H9 (cell line): ENCODE measurements around the gene UBE2L3. TPM values are rescaled to one million over a fixed set of nuclear protein-coding genes. Genes with fewer than 3 reads are reported as not detected.

Experiments used
- DNase-seq: peaks from one replicate; pipeline ENCODE4 v3.0.0-alpha.2; 2017
- H2AFZ ChIP-seq: one replicate; pipeline ENCODE4 v1.6.1; 2013; ENCODE audit warnings: mild to moderate bottlenecking, low read length, control low read depth, moderate library complexity
- H2AK5ac ChIP-seq: 2 replicates; pipeline ENCODE4 v1.6.1; 2013; ENCODE audit warnings: low read length, control low read depth, mixed read lengths; ENCODE audit not compliant: insufficient read length
- H2BK120ac ChIP-seq: one replicate; pipeline ENCODE4 v1.6.1; 2013; ENCODE audit warnings: low read depth, mild to moderate bottlenecking, low read length, control low read depth, inconsistent platforms; ENCODE audit not compliant: poor library complexity, severe bottlenecking
- H2BK12ac ChIP-seq: 2 replicates; pipeline ENCODE4 v1.6.1; 2013; ENCODE audit warnings: low read length, control low read depth, mixed read lengths, low read depth; ENCODE audit not compliant: insufficient read length
- H2BK15ac ChIP-seq: 2 replicates; pipeline ENCODE4 v1.6.1; 2013; ENCODE audit warnings: low read depth, low read length, control low read depth
- H2BK20ac ChIP-seq: one replicate; pipeline ENCODE4 v1.6.1; 2013; ENCODE audit warnings: low read depth, mild to moderate bottlenecking, low read length, control low read depth, inconsistent platforms; ENCODE audit not compliant: poor library complexity, severe bottlenecking
- H2BK5ac ChIP-seq: 2 replicates; pipeline ENCODE4 v1.6.1; 2013; ENCODE audit warnings: low read length, control low read depth, mixed read lengths; ENCODE audit not compliant: insufficient read length
- H3K14ac ChIP-seq: 2 replicates; pipeline ENCODE4 v1.6.1; 2013; ENCODE audit warnings: low read length, control low read depth; ENCODE audit not compliant: insufficient read depth
- H3K18ac ChIP-seq: 2 replicates; pipeline ENCODE4 v1.6.1; 2013; ENCODE audit warnings: low read depth, mild to moderate bottlenecking, mixed read lengths, low read length, control low read depth; ENCODE audit not compliant: insufficient read length
- H3K23ac ChIP-seq: 2 replicates; pipeline ENCODE4 v1.6.1; 2013; ENCODE audit warnings: low read length, control low read depth, mixed read lengths, low read depth; ENCODE audit not compliant: insufficient read length
- H3K23me2 ChIP-seq: 2 replicates; pipeline ENCODE4 v1.6.1; 2013; ENCODE audit warnings: low read depth, mild to moderate bottlenecking, mixed read lengths, low read length, control low read depth; ENCODE audit not compliant: insufficient read length, poor library complexity, severe bottlenecking
- H3K27ac ChIP-seq: 2 replicates; pipeline ENCODE4 v1.5.1; 2013; ENCODE audit warnings: low read length, control low read depth, mixed read lengths, low read depth; ENCODE audit not compliant: insufficient read length
- H3K27me3 ChIP-seq: 2 replicates; pipeline ENCODE4 v1.6.1; 2013; ENCODE audit warnings: low read length, control low read depth, inconsistent platforms; ENCODE audit not compliant: insufficient read depth
- H3K4ac ChIP-seq: 2 replicates; pipeline ENCODE4 v1.6.1; 2013; ENCODE audit warnings: low read depth, mild to moderate bottlenecking, control low read depth, inconsistent platforms, low read length, moderate library complexity
- H3K4me1 ChIP-seq: 2 replicates; pipeline ENCODE4 v1.6.1; 2013; ENCODE audit warnings: low read length, control low read depth, inconsistent platforms; ENCODE audit not compliant: insufficient read depth
- H3K4me2 ChIP-seq: 2 replicates; pipeline ENCODE4 v1.6.1; 2013; ENCODE audit warnings: low read length, control low read depth, mixed read lengths; ENCODE audit not compliant: insufficient read length, insufficient read depth
- H3K56ac ChIP-seq: 2 replicates; pipeline ENCODE4 v1.6.1; 2013; ENCODE audit warnings: low read depth, mild to moderate bottlenecking, mixed read lengths, low read length, control low read depth; ENCODE audit not compliant: insufficient read length
- H3K79me1 ChIP-seq: 2 replicates; pipeline ENCODE4 v1.6.1; 2013; ENCODE audit warnings: low read depth, mild to moderate bottlenecking, moderate library complexity, low read length, control low read depth, inconsistent platforms; ENCODE audit not compliant: insufficient read depth, poor library complexity, severe bottlenecking
- H3K79me2 ChIP-seq: 2 replicates; pipeline ENCODE4 v1.6.1; 2013; ENCODE audit warnings: low read length, control low read depth, inconsistent platforms; ENCODE audit not compliant: insufficient read depth
- H3K9ac ChIP-seq: 2 replicates; pipeline ENCODE4 v1.6.1; 2013; ENCODE audit warnings: low read length, control low read depth, mixed read lengths; ENCODE audit not compliant: insufficient read length; ENCODE audit errors: extremely low read depth
- H3K9me3 ChIP-seq: one replicate; pipeline ENCODE4 v1.6.1; 2013; ENCODE audit warnings: low read depth, low read length, inconsistent platforms; ENCODE audit not compliant: control insufficient read depth
- H3T11ph ChIP-seq: one replicate; pipeline ENCODE4 v1.6.1; 2013; ENCODE audit warnings: mild to moderate bottlenecking, low read length, control low read depth, inconsistent platforms
- H4K20me1 ChIP-seq: one replicate; pipeline ENCODE4 v1.6.1; 2013; ENCODE audit not compliant: control insufficient read depth, insufficient read length, insufficient read depth
- H4K5ac ChIP-seq: 2 replicates; pipeline ENCODE4 v1.6.1; 2013; ENCODE audit warnings: low read depth, mild to moderate bottlenecking, mixed read lengths, low read length, control low read depth; ENCODE audit not compliant: insufficient read length
- H4K8ac ChIP-seq: replicated peaks from 2 replicates; pipeline ENCODE4 v1.6.1; 2013; ENCODE audit warnings: low read length, control low read depth, mixed read lengths, low read depth; ENCODE audit not compliant: insufficient read length
- H4K91ac ChIP-seq: 2 replicates; pipeline ENCODE4 v1.6.1; 2013; ENCODE audit warnings: low read depth, mild to moderate bottlenecking, moderate library complexity, mixed read lengths, low read length, control low read depth; ENCODE audit not compliant: insufficient read length
- H3K27ac Mint-ChIP-seq, 3 experiments: 2 replicates in 2 of 3; 3 replicates in 1 of 3; pipeline ENCODE4 v1.8.0; 2020 to 2021; ENCODE audit warnings: mixed read lengths in 3 of 3, mild to moderate bottlenecking in 1 of 3, moderate library complexity in 1 of 3
- H3K27me3 Mint-ChIP-seq: 2 replicates; pipeline ENCODE4 v1.8.0; 2021; ENCODE audit warnings: low read depth, mild to moderate bottlenecking, moderate library complexity, mixed read lengths
- H3K36me3 Mint-ChIP-seq, 3 experiments: 2 replicates in 2 of 3; 3 replicates in 1 of 3; pipeline ENCODE4 v1.8.0; 2020 to 2021; ENCODE audit warnings: low read depth in 3 of 3, mixed read lengths in 3 of 3; ENCODE audit not compliant: insufficient read depth in 1 of 3
- H3K4me1 Mint-ChIP-seq, 2 experiments: 2 replicates each; pipeline ENCODE4 v1.8.0; 2020; ENCODE audit warnings: mixed read lengths in 2 of 2
- H3K4me3 Mint-ChIP-seq, 2 experiments: 2 replicates in 1 of 2; 3 replicates in 1 of 2; pipeline ENCODE4 v1.8.0; 2020 to 2021; ENCODE audit warnings: mild to moderate bottlenecking in 2 of 2, mixed read lengths in 2 of 2, moderate library complexity in 1 of 2
- H3K9me3 Mint-ChIP-seq, 2 experiments: 2 replicates in 1 of 2; 3 replicates in 1 of 2; pipeline ENCODE4 v1.8.0; 2020; ENCODE audit warnings: mild to moderate bottlenecking in 2 of 2, mixed read lengths in 2 of 2, moderate library complexity in 1 of 2
- CTCF ChIP-seq: fragments of 200-600 bp; sonication (generic); conservative IDR thresholded peaks from 3 replicates; pipeline ENCODE4 v1.8.0; 2021; ENCODE audit warnings: antibody characterized with exemption, mild to moderate bottlenecking
- WGBS: extraction: QIAGEN DNeasy Blood & Tissue Kit; methylation state at CpG from one replicate; pipeline ENCODE4 v1.1.7; 2013; ENCODE audit warnings: missing lambda C conversion rate, low lambda C conversion rate, mixed read lengths; ENCODE audit not compliant: insufficient read length; ENCODE audit errors: extremely low coverage; 5-methylcytosine and 5-hydroxymethylcytosine counted together
- total RNA-seq: library from RNA; stranded (reverse); gene quantifications from 2 replicates; pipeline ENCODE4 v1.2.1, GENCODE V29; 2021

The UBE2L3 gene
- total RNA-seq, 1 experiment from 2014 or later: 79.7 TPM

GRCh38 chr22:21592422-21592821 lies 24.9 kb downstream of the UBE2L3 start:
- Mint-ChIP-seq H3K4me3 (no peak overlapping the region), H3K27ac (no peak overlapping the region), H3K27me3 (no peaks in the 10 kb centered on the region), H3K4me1 (peaks cover 20 to 22% of the 10 kb centered on the region in 2 experiments), H3K36me3 (peaks cover 34 to 48% (median 44%) of the 10 kb centered on the region in 3 experiments; a peak in 6 of 7 replicates), H3K9me3 (no peaks in the 10 kb centered on the region)
- H2AFZ ChIP-seq: no peak overlapping the region
- H3K79me2 ChIP-seq: peaks cover 48% of the 10 kb centered on the region; the same call in 1 of the 2 replicates
- TF ChIP-seq CTCF: no peak
- no peak overlapping the region for H2BK5ac ChIP-seq
- no peak overlapping the region for H2BK12ac ChIP-seq
- DNase-seq: no peak
- H3K23ac ChIP-seq: no peak overlapping the region
- no peak overlapping the region for H3K9ac ChIP-seq
- H3K4ac ChIP-seq: no peak overlapping the region
- H3T11ph ChIP-seq: no peak overlapping the region
- no peak overlapping the region for H2BK120ac ChIP-seq
- no peak overlapping the region for H3K4me2 ChIP-seq
- no peaks in the 10 kb centered on the region for H3K23me2 ChIP-seq
- H3K9me3 ChIP-seq: no peaks in the 10 kb centered on the region
- no peak overlapping the region for H3K27ac ChIP-seq
- H3K27me3 ChIP-seq: no peaks in the 10 kb centered on the region
- WGBS: no CpG with 5 or more reads among the region's 3 CpGs
- H3K4me1 ChIP-seq: no peaks in the 10 kb centered on the region
- H4K20me1 ChIP-seq: peaks cover 2% of the 10 kb centered on the region
- H4K5ac ChIP-seq: no peak overlapping the region
- H2BK20ac ChIP-seq: no peak overlapping the region
- H4K91ac ChIP-seq: no peak overlapping the region
- no peak overlapping the region for H3K18ac ChIP-seq
- H3K14ac ChIP-seq: no peak overlapping the region
- H2BK15ac ChIP-seq: no peak overlapping the region
- no peak overlapping the region for H4K8ac ChIP-seq
- H3K79me1 ChIP-seq: peaks cover 11% of the 10 kb centered on the region
- no peak overlapping the region for H3K56ac ChIP-seq
- H2AK5ac ChIP-seq: no peak overlapping the region
